Breast epithelium (tissue), 4 donors: ENCODE data around the gene RASSF7. TPM values are rescaled to one million over a fixed set of nuclear protein-coding genes. Genes with fewer than 3 reads are reported as not detected.

Source experiments
- DNase-seq, 2 donors: peaks; one replicate each; pipeline ENCODE4 v3.0.0-alpha.2; 2019; ENCODE audit warnings: low spot score in 2 of 2
- H3K27ac ChIP-seq, 2 donors: fragments of 200-600 bp; sonication (generic) in 1 of 2; one replicate each; pipeline ENCODE4 v1.5.1; 2016 to 2019; ENCODE audit warnings: mild to moderate bottlenecking in 1 of 2
- H3K27me3 ChIP-seq, 2 donors: fragments of 200-600 bp; sonication (generic) in 1 of 2; one replicate each; pipeline versions ENCODE4 v1.5.1 to v1.6.0; 2017 to 2019; ENCODE audit warnings: control low read depth in 1 of 2, mild to moderate bottlenecking in 1 of 2
- H3K36me3 ChIP-seq: fragments of 200-600 bp; one replicate; pipeline ENCODE4 v1.5.1; 2019
- H3K4me1 ChIP-seq, 2 donors: fragments of 200-600 bp; sonication (generic); one replicate each; pipeline ENCODE4 v1.5.1; 2016 to 2019; ENCODE audit warnings: control low read depth in 1 of 2
- H3K4me3 ChIP-seq, 3 donors: fragments of 200-600 bp; sonication (generic); 1 replicate in 2 of 3; 2 replicates in 1 of 3; pipeline ENCODE4 v1.5.1; 2016 to 2019; ENCODE audit warnings: mild to moderate bottlenecking in 3 of 3, moderate library complexity in 2 of 3
- H3K9me3 ChIP-seq, 2 donors: fragments of 200-600 bp; sonication (generic) in 1 of 2; one replicate each; pipeline ENCODE4 v1.5.1; 2016 to 2019; ENCODE audit warnings: control low read depth in 1 of 2
- CTCF ChIP-seq, 3 donors: fragments of 450-650 bp; IDR thresholded peaks; one replicate each; pipeline ENCODE4 v1.5.1; 2016 to 2017; ENCODE audit warnings: antibody characterized with exemption in 3 of 3, mild to moderate bottlenecking in 3 of 3, moderate library complexity in 3 of 3
- POLR2A ChIP-seq: fragments of 450-650 bp; IDR thresholded peaks from one replicate; pipeline ENCODE4 v1.6.1; 2016; ENCODE audit warnings: antibody characterized with exemption, mild to moderate bottlenecking, moderate library complexity
- POLR2AphosphoS5 ChIP-seq, 3 donors: sonication (generic); formaldehyde crosslinking; IDR thresholded peaks; one replicate each; pipeline ENCODE4 v1.6.1; 2017; ENCODE audit warnings: antibody characterized with exemption in 3 of 3
- intact Hi-C: fragments of 100-400 bp; cut with DNase I; formaldehyde crosslinking; loops from one replicate; pipeline ENCODE4 v1.15.1; 2023; ENCODE audit warnings: low total_unique reads
- total RNA-seq, 3 donors: library from RNA; depleted of rRNA; stranded (reverse); fragments of >200 nt; gene quantifications; one replicate each; pipeline ENCODE4 v1.1.0, GENCODE V29; 2016

The RASSF7 gene
- total RNA-seq, 3 donors from 2014 or later: 7.5 to 58.5 (median 33.1) TPM

DNA sequence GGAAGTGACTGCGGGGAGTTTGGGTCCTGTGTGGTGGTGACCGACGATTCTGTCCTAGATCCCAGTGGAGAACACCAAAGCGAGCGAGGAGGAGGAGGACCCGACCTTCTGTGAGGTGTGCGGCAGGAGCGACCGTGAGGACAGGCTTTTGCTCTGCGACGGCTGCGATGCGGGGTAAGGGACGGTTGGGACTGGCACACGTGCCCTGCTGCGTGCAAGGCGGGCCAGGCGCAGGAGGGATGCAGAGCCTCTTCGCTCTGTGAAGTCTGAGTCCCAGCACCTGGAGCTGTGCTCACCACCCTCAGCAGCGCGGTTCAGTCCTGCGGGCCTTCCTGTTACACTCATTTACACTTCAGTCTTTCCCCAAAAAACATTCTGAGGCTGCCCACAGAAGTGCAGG, 31.7 kb downstream of the RASSF7 start:
- TF ChIP-seq CTCF (IDR thresholded peaks at IDR 0.05): no peak
- TF ChIP-seq POLR2A: no peak
- TF ChIP-seq POLR2AphosphoS5 (IDR thresholded peaks at IDR 0.05): no peak

DNA sequence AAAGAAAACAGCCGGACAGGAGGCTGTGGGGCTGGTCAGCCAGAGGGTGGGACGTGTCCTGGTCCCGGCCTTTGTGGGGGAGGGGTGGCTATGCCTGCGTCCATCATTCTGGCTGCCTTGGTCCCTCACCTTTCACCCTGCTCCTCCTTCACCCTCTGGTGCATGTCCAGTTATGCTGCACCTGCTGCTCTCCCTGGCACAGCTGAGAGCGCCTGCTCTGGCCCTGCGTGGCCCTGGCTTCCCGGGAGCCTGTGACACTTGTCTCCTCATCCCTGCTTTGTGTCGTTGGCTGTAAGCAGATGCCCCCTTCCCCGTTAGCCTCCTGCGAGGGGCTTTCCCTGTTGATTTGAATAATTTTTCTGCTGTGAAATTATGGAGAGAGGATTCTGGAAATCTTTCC, 32.1 kb downstream of the RASSF7 start:
- no peak for DNase-seq
- Histone ChIP-seq H3K9me3 (no peaks in the 10 kb centered on the region), H3K27ac (no peak overlapping the region), H3K4me3 (no peak overlapping the region), H3K4me1 (no peaks in the 10 kb centered on the region), H3K36me3 (peaks cover 4% of the 10 kb centered on the region), H3K27me3 (no peaks in the 10 kb centered on the region)
- TF ChIP-seq POLR2A (no peak), CTCF (IDR thresholded peaks at IDR 0.05) (no peak), POLR2AphosphoS5 (IDR thresholded peaks at IDR 0.05) (no peak)
- intact Hi-C loops: no loop called here

More for the DNA sequence above, 31.7 kb downstream of the RASSF7 start:
- no peaks in the 10 kb centered on the region for H3K4me1 ChIP-seq
- intact Hi-C loops: no loop called here
- peaks cover 4% of the 10 kb centered on the region for H3K36me3 ChIP-seq
- H3K4me3 ChIP-seq: no peak overlapping the region
- no peak overlapping the region for H3K27ac ChIP-seq
- no peaks in the 10 kb centered on the region for H3K9me3 ChIP-seq
- no peak for DNase-seq
- no peaks in the 10 kb centered on the region for H3K27me3 ChIP-seq

- Histone ChIP-seq H3K4me3 (no peak overlapping the region), H3K27ac (no peak overlapping the region), H3K36me3 (peaks cover 4% of the 10 kb centered on the region), H3K27me3 (no peaks in the 10 kb centered on the region), H3K9me3 (no peaks in the 10 kb centered on the region), H3K4me1 (no peaks in the 10 kb centered on the region)
- intact Hi-C loops: no loop called here
- TF ChIP-seq POLR2AphosphoS5 (IDR thresholded peaks at IDR 0.05) (no peak), POLR2A (no peak), CTCF (IDR thresholded peaks at IDR 0.05) (no peak)
- no peak for DNase-seq
These were observed 32.6 kb downstream of the RASSF7 start for GRCh38 chr11:593347-593746.

DNA sequence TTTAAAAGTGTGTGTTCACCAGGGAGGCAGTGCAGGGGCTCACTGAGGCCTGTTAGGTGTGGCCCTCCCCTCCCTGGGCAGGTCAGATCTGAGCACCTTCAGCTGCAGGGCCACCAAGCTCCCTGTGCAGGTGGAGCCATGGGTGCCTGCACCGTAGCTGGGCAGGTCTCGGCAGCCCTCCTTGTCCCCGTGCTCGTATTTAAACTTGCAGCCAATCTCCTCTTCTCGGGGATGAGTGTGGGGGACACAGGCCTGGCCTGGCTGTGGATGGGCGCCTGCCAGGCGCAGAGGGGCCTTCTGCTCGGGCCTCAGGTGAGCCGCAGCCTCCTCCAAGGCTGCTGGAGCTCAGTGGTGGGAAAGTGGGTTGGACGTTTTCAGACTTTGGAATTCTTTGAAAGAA, 34.6 kb downstream of the RASSF7 start:
- no peak for DNase-seq
- Histone ChIP-seq H3K4me1 (no peaks in the 10 kb centered on the region), H3K27ac (no peak overlapping the region), H3K36me3 (peaks cover 4% of the 10 kb centered on the region), H3K4me3 (no peak overlapping the region), H3K9me3 (no peaks in the 10 kb centered on the region), H3K27me3 (no peaks in the 10 kb centered on the region)
- intact Hi-C loops: no loop called here
- TF ChIP-seq CTCF (IDR thresholded peaks at IDR 0.05) (no peak), POLR2AphosphoS5 (IDR thresholded peaks at IDR 0.05) (no peak)

DNA sequence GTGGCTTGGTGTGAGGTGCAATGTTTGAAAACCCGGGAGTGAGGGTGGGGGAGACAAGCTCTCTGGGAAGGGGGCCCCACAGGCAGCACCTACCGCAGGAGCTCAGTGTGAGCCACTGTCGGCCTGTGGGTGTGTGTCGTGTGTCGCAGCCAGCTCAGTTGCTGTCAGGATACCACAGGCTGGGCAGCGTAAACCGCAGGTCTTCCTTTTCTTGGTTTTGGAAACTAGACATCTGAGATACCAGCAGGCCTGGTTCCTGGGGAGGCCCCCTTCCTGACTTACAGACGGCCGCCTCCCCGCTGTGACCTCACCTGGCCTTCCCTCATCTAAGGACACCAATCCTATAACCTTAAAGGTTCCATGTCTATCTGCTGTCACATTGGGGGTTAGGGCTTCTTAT, 35.6 kb downstream of the RASSF7 start:
- peaks cover 4% of the 10 kb centered on the region for H3K36me3 ChIP-seq
- no peaks in the 10 kb centered on the region for H3K9me3 ChIP-seq
- no peak for TF ChIP-seq POLR2AphosphoS5 (IDR thresholded peaks at IDR 0.05)
- TF ChIP-seq CTCF (IDR thresholded peaks at IDR 0.05): no peak
- no peak for TF ChIP-seq POLR2A
- no peaks in the 10 kb centered on the region for H3K4me1 ChIP-seq
- intact Hi-C loops: no loop called here
- H3K27me3 ChIP-seq: no peaks in the 10 kb centered on the region
- H3K4me3 ChIP-seq: no peak overlapping the region
- H3K27ac ChIP-seq: no peak overlapping the region
- DNase-seq: no peak
